RPMI7951 (cell line): ENCODE measurements around the gene METRNL. TPM values are rescaled to one million over a fixed set of nuclear protein-coding genes. Genes with fewer than 3 reads are reported as not detected.
"Not testable (repeated sequence)": the region's sequence is repeated elsewhere in the genome, so short reads cannot be mapped to it uniquely, and the experiment has no call there.

Experiments
- DNase-seq: peaks from one replicate; pipeline ENCODE4 v3.0.0-alpha.2; 2012; ENCODE audit warnings: low read depth
- total RNA-seq: library from RNA; depleted of rRNA; stranded (reverse); fragments of >200 nt; shearing (Covaris generic); gene quantifications from 2 replicates; pipeline ENCODE4 v1.2.3, GENCODE V29; 2014

Gene METRNL
- total RNA-seq, 1 experiment from 2014 or later: 31.4 TPM

DNA sequence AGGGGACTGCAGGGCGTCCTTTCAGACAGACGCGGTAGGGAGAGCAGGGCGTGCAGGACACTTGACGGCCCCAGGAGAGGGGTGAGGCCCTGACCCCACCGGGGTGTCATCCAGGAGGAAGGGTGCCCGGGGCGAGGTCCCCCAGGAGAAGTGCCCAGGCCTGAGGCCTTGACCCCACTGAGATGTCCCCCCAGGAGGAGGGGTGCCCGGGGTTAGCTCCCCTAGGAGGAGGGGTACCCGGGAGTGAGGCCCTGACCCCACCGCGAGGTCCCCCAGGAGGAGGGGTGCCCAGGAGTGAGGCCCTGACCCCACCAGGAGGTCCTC, 27.2 kb upstream of the METRNL start:
- DNase-seq: no peak

DNA sequence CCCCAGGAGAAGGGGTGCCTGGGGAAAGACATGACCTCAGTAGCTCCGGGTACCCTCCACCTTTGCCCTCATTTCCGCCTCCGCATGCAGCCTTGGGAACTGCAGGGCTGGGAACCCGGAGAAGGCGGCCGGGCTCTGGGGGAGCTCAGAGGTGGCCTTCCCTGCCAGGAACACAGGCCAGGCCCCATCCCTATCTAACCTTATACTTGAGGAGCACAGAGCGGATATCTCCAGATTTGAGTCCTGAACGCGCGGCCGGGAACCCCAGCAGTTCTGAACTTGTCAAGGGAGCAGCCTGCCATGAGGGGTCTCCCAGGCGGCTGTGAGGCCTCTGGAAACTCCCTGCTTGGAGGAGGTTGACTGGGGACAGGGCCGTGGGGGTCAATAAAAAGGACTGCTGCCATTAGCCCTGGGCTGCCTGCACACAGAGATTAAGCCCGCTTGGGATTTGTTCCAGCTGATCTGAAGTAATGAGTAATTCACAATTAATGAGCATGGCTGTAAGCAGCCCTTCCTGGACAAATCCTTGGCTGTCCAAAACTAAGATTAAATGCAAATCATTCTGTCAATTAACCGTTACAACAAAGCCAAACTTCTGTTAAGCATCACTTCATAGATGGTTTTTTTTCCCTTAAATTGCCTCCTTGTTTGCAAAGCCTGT, 26.3 kb upstream of the METRNL start:
- DNase-seq: no peak

DNA sequence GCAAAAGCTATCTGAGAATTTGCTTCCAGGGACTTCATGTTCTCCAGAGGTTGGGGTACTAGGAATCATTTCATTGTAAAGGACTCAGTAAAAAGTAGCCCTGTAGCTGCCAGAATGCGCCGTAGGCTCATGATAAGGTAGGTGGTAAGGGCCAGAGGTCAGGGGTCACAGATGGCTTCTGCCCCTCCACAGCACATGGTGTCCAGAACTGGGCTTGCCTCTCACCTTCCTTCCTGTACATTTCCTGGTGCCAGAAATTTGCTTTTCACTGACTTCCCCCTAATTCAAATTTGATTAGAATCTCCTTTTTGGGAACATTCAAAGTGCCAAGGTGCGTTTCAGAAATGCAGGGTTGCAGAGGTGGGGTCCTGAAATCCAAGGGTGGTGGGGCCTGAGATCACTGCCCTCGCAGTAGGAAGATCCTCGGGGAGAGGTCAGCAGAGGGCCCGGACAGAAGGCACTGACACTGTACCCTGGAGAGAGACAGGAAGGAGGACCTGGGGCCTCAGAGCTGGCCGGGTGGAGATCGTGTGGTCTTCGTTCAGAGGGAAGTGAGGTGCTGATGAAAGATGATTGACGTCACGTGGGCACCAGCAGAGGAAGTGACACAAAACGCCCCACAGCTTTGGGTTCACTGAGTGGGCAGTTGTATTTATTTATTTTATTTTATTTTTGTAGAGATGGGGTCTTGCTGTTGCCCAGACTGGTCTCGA, 25.5 kb upstream of the METRNL start:
- no peak for DNase-seq

DNA sequence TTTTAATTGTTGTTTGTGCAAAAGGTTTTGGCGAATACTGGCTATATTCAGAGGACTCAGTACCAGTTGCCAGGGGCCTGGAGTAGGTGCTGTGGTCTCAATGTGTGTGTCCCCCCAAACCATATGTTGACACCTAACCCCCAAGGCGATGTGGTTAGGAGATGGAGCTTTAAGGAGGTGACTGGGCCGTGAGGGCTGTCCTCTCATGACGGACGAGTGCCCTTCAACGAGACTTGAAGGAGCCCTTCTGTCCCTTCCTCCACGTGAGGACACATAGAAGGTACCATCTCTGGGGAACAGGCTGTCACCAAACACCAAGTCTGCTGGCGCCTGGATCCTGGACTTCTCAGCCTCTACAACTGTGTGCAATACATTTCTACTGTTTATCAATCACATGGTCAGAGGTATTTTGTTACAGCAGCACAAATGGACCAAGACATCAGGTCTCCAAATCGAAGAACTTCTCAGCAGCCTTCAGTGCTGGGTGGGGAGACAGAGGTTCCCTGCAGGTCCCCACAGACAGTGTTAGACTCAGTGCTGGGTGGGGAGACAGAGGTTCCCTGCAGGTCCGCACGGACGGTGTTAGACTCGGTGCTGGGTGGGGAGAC, 24.8 kb upstream of the METRNL start:
- DNase-seq: no peak

DNA sequence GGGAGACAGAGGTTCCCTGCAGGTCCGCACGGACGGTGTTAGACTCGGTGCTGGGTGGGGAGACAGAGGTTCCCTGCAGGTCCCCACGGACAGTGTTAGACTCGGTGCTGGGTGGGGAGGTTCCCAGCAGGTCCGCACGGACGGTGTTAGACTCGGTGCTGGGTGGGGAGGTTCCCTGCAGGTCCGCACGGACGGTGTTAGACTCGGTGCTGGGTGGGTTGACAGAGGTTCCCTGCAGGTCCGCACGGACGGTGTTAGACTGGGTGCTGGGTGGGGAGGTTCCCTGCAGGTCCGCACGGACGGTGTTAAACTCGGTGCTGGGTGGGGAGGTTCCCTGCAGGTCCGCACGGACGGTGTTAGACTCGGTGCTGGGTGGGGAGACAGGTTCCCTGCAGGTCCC, 24.2 kb upstream of the METRNL start:
- DNase-seq: not testable (repeated sequence)

DNA sequence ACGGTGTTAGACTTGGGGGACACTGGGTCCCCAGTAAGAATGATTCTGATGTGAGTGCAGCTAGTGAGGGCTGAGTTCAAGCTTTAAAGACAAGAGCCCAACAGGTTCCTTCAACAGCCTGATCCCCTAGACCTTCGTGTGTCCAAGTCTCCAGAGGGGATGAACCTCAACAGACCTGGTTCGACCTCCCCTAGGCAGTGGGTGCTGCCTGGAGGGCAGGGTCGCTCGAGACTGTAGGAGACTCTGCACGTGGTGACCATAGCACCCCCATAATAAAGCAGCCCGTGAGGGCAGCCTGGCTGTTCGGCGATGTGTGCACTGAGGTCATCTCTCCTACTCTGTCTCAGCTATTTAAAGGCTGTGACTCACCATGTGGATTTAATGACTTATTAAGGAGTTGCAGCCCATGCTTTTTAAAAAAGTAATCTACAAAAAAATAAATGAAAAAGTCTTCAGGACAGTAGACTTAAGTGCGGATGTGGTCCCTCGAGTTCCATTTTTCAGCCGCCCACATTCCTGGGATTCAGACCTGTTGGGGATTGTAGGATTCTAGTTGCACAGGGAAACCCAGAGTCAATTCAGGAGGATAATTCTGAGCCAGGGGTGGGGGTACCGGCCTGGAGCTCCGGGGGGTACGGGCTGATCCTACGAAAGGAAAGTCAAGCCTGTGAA, 23.4 kb upstream of the METRNL start:
- DNase-seq: peak; percentile 80

DNA sequence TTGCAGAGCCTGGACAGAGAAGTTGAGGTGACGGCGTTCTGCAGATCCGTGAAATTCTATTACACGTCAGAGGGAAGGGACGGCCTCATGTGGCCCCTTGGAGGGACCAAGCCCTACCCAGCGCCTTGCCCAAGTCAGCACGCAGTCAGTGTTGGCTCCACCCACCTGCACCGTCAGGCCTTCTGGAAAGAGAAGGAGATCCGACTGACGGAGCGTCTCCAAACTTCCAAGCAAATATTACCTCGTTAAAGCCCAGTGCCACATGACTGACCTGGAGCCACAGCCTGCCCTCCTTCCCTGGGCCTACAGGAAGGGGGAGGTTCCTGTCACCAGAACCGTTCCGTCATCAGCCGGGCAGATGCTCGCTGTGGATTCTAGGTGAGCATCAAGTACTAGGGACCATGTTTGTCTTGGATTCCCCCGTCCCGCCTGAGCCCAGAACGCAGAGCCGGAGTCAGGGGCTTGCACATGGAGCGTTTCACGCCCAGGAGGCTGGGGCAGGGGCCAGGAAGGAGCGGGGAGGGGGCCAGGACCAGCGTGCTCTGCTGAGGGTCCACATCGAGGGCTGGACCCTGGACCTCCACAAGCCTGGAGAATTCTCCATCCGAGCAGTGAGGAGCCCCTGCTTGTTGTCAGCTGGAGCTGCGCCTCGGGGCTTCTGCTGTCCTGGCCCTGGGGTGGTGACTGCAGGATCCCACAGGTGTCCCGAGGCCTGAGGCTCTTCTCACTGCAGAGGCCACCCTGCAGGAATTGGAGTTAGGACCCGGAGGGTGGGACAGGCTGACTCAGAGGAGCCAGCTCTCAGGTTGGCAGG, 22.6 kb upstream of the METRNL start:
- peak; percentile 44 for DNase-seq

DNA sequence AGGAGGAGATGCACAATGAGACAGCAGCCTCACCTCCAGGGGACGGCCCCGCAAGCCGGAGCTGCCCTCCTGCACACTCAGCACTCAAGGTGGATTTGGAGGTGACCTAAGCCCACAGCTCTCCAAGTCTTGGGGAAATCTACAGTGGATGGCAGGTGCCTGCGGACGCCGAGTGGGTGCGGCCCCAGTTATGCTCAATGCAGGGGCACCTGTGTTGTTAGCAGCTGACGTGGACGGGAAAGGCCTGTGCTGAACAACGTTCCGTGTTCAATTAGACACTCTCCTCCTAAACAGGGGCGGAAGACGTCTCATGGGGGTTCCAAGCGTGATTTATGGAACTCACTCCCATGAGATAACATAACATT, 22.0 kb upstream of the METRNL start:
- DNase-seq: no peak

DNA sequence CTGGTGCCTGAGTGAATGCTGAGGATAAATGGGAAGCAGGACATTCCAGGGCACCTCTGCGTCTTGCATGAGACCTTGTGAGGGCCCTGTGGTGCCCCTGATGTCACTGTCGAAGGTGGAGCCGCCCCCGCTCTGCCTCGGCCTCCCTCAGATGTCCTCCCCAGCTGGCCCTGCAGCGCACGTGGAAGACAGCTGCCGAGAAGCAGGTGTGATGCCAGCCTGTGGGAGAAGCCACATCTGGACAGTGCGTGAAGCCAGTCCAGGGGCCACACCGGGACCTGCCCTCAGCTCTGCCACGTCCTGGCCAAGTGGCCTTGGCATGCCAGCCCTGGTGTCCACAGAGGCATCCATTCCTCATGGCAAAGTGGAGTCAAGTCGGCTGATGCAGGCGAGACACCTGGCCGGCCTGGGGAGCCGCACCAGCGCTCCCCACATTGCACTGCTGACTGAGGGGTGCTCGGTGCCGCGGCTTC, 21.6 kb upstream of the METRNL start:
- DNase-seq: no peak

DNA sequence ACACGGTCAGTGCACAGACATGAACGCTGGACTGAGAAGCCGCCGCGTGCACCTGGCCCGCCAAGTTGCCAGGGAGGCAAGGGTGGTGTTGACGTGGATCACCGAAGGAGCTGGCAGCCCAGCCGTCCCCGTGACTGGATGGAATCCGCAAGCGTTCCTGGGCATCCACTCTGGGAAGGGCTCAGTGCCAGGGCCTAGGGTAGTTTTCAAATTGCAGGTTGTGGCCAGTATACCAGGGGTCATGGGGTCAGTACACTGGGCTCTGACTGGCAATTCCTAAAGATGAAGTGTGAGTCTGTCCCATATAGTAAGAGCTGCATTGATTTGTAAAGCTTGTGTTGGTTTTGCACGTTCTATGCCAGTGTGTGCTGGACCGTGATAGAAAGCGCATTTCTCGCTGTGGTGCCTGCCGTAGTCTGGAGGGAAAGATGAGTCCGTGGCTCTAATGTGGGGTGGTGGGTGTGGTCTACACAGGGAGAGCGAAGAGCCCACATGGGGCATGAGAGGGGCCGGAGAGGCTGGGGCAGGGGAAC, 21.1 kb upstream of the METRNL start:
- DNase-seq: no peak

DNA sequence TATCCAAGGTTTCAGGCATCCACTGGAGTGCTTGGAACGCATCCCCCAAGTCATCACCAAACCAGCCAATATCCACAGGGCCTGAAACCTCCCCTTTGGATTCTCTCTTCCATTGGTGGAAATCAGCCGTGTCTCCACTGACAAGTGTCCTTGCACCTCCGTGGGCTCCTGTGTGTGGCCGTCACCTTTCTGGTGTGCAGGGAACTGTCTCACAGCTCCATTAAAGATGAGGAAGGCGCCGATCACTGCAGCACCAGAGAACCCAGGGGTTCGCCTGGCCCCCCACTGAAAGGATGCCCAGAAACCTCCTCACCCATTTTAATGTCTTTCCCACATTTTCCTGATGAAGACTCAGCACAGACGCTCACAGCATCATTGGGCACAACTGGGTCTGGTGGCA, 17.8 kb upstream of the METRNL start:
- DNase-seq: no peak

DNA sequence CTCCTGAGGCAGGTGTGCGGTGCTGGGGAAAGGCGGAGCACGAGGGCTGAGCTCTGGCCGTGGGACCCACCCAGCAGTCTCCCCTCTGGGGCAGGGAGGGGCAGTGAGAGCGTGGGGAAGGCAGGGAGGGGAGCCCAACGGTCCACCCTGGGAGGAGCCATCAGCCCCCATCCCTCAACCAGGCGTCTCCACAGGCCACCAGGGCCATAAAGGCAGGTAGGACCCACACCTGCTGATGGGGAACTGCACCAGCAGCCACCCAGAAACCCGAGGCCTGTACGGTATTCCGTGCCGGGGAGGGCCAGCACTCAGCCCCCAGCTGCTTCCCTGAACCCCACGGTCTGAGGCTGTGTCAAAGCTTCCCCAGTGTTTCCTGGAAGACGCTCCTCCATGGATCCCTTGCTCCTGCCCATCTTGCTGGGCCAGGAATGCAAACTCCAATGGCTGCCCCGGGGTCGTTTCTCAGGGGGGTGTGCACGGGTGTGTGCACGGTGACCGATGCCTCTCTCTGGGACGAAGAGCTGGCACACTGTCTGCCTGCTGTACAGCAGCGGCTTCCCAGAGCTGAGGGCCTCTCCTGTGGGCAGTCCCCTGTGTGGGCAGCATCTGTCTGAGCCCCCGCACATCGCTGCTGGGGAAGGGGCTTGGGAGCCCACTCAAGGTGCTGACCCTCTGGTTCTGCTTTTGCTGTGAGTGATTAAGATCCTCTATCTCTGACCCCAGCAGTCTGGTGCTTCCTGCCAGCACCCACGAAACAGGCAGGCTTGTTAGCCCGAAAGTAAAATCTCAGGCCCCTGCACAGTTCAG, 17.2 kb upstream of the METRNL start:
- no peak for DNase-seq

DNA sequence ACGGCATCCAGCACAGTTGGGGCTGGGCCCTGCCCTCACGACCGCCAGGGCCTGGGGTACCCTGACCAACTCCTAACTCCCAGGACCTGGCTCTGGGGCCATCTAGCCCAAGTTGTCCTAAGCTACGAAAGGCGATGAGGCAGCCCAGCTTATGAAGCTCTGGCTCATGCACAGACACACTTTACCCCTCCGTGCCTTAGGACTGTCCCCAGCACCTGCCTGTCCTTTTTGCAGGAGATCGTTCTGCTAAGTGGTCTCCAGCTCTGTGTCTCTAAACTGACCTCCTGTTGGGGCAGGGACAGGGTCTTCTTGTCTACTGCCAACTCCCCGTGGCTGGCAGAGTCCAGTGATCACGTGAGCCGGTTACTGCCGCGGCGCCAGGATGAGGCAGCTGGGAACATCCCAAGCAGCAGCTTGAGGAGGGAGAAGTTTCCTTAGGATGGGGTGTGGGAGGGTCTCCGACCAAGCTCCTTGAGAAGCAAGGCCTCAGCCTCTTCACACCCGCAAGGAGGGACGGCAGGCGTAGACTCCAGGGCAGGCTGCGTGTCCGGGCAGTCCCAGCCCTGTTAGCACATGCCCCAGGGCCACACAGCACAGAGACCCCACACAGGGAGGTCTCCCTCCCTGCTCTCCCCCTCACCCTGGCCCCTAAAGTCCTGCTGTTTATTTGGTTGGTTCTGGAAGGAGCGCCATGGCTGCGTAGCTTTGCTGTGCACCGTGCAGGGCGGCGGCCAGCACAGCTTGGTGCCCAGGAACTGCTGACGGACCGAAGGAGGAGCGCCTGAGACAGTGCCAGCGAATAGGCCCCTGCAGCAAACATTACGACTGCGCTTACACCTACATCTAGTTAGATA, 16.4 kb upstream of the METRNL start:
- no peak for DNase-seq

DNA sequence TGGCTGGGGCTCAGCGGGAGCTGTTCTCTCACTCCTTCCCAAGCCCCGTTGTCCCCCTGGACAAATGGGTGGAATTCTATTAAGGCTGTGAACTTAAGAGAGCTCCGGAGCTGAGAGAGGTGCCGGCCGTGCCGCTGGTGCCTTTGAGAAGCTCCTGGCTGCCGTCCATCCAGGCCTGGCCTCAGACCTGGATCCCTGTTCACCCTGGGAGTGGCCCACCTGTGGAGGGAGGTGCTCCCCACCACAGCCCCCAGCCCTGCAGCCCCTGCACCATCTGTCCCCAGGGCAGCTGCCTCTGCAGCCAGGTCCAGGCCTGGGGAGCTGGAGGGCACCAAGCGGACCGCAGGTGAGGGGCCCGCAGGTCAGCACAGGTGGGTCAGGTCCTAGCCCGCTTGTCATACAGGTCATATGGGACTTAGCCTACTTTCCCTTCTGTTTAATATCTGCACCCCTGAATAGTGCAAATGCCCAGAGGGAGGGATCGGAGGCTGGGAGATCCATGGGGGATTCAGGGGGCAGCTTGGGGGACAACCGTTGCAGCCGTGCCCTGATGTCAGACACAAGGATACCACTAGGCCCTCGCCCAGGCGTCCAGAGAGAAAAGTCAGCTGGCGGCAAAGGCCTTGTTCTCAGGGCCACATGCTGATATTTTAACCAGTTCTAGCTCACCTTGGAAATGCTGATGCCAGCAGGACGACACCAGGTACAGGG, 15.2 kb upstream of the METRNL start:
- no peak for DNase-seq

DNA sequence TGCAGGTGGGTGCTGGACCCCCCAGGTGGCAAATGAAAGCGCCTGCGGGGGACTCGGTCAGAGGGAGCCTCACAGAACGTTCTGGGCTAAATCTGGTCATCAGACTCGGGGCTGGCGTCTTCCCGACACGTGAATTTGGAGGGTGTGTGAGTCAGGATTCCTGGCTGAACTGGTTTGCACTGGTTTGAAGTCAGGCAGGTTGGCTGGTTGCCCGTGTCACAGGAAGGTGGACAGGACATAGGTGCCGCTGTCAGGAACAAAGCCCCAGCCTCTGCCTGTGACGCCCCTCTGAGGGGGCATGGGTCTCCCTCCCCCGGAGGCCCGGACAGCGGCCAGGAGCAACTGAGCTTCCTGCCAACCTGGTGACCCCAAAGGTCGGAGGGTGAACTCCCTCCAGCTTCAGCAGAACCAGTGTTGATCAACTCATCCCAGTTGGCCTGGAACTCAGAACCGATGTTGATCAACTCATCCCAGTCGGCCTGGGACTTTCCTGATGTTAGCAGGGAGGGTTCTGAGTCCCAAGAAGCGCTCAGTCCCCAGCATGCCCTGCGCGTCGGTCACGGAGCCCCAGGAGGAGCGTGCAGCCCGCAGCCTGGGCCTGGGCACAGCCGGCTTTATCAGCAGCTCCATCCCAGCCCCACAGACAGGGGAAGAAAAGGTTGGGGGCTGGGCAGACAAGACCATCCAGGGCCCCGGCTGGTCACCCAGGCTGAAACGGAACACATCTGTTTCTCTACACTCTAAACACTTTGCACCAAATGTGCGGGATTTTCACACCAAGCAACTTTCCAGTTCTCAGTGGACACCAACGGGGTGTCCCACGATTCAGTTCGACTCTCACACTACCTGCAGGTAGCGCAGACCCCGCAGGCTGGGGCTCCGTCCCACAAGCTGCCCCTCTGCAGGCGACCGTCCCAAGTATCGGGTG, 14.4 kb upstream of the METRNL start:
- no peak for DNase-seq

DNA sequence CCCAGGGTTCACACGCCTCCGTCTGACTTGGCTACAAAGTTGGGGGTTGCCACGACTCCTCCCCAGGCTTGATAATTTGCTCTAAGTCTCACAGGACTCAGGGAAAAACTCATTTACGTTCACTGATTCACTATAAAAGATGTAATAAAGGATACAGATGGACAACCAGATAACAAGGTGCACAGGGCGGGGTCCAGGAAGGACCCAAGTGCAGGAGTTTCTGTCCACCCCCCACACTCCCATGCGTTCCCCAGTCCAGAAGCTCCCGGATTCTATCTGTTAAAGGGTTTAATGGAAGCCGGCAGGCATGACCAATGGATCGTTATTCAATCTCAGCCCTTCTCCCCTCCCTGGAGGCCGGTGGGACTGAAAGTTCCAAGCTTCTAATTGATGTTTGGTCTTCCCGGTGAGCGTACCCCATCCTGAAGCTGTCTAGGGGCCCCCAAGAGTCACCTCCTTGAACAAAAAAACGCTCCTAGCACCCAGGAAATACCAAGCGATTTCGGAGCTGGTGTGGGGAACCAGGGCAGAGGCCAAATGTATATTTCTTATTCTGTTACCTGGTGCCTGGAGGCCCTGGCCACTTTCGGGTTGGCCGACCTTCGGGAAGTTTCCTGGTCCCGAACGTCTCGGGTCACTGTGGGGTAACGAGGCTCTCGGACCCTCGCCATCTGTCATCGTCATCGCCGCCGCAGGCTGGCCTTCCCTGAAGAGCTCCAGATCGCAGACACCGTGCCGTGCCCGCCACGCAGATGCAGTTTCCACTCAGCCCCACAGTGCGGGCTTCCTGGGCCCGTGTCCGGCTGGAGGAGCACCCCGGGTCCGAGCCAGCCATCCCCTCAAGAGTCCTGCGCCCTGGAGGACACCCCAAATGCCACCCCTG, 13.5 kb upstream of the METRNL start:
- no peak for DNase-seq

DNA sequence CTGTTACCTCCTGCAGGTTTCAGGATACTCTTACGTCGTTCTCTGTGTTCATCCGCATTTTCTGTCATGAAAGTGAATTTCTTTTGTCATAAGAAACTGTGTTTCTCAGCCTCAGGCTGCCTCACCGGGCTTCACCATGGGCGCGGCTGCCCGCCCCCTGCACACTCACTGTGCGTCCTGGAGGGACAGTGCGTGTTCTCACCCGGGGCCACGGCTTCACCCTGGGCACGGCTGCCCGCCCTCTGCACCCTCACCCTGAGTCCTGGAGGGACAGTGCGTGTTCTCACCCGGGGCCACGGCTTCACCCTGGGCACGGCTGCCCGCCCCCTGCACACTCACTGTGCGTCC, 12.9 kb upstream of the METRNL start:
- DNase-seq: not testable (repeated sequence)
